Measurements from ENCODE around the gene ATP11A. TPM values are rescaled to one million over a fixed set of nuclear protein-coding genes. Genes with fewer than 3 reads are reported as not detected.

The ATP11A gene
- total RNA-seq, 4 donors from 2014 or later: 32.1 to 83.6 (median 46.2) TPM

GRCh38 chr13:112908342-112908741 lies 218.5 kb downstream of the ATP11A start:
- 48 to 58% methylated on average over 5 of the region's 5 CpGs for WGBS, 2 donors
- no peak overlapping the region for H3K27ac ChIP-seq

GRCh38 chr13:112910016-112910415 lies 220.2 kb downstream of the ATP11A start:
- Histone ChIP-seq H3K27ac (no peak overlapping the region), H3K36me3 (no peaks in the 10 kb centered on the region), H3K4me1 (peaks cover 7 to 11% of the 10 kb centered on the region in 2 donors), H3K9me3 (no peaks in the 10 kb centered on the region), H3K4me3 (replicated peaks in 1 of 3) (no peak overlapping the region), H3K27me3 (no peaks in the 10 kb centered on the region)
- WGBS, 2 donors: 75 to 82% methylated on average over 4 of the region's 4 CpGs
- intact Hi-C loops (cut with DNase I): no loop called here
- TF ChIP-seq CTCF (IDR thresholded peaks at IDR 0.05) (no peak), POLR2A (IDR thresholded peaks at IDR 0.05) (no peak)
- no peak for DNase-seq

More at GRCh38 chr13:112908342-112908741, 218.5 kb downstream of the ATP11A start:
- TF ChIP-seq CTCF (IDR thresholded peaks at IDR 0.05) (no peak), POLR2A (IDR thresholded peaks at IDR 0.05) (no peak)
- intact Hi-C loops (cut with DNase I): no loop called here
- H3K4me3 ChIP-seq (replicated peaks in 1 of 3): no peak overlapping the region
- no peaks in the 10 kb centered on the region for H3K36me3 ChIP-seq
- H3K4me1 ChIP-seq: peaks cover 21 to 24% of the 10 kb centered on the region in 2 donors
- DNase-seq: no peak
- H3K9me3 ChIP-seq: no peaks in the 10 kb centered on the region
- no peaks in the 10 kb centered on the region for H3K27me3 ChIP-seq

- intact Hi-C loops (cut with DNase I): no loop called here
- 77% methylated on average over 21 to 26 of the region's 27 CpGs for WGBS, 2 donors
- no peak for TF ChIP-seq CTCF (IDR thresholded peaks at IDR 0.05)
- TF ChIP-seq POLR2A (IDR thresholded peaks at IDR 0.05): no peak
- no peak overlapping the region for H3K27ac ChIP-seq
- H3K4me1 ChIP-seq: peaks cover 7 to 11% of the 10 kb centered on the region in 2 donors
- no peaks in the 10 kb centered on the region for H3K36me3 ChIP-seq
- H3K9me3 ChIP-seq: no peaks in the 10 kb centered on the region
- DNase-seq: no peak
- H3K27me3 ChIP-seq: no peaks in the 10 kb centered on the region
- no peak overlapping the region for H3K4me3 ChIP-seq (replicated peaks in 1 of 3)
These were observed 220.9 kb downstream of the ATP11A start for GRCh38 chr13:112910616-112911280.

GRCh38 chr13:112911285-112911701 lies 221.5 kb downstream of the ATP11A start:
- intact Hi-C loops (cut with DNase I): no loop called here
- no peak for TF ChIP-seq POLR2A (IDR thresholded peaks at IDR 0.05)
- TF ChIP-seq CTCF (IDR thresholded peaks at IDR 0.05): no peak
- H3K27ac ChIP-seq: no peak overlapping the region
- no peaks in the 10 kb centered on the region for H3K36me3 ChIP-seq
- no peaks in the 10 kb centered on the region for H3K27me3 ChIP-seq
- H3K4me1 ChIP-seq: peaks cover 7 to 11% of the 10 kb centered on the region in 2 donors
- H3K4me3 ChIP-seq (replicated peaks in 1 of 3): no peak overlapping the region
- H3K9me3 ChIP-seq: no peaks in the 10 kb centered on the region
- DNase-seq: no peak
- 94 to 98% methylated on average over 22 to 23 of the region's 24 CpGs for WGBS, 2 donors

- H3K27ac ChIP-seq: no peak overlapping the region
- WGBS, 2 donors: 91 to 93% methylated on average over 6 of the region's 6 CpGs
- no peaks in the 10 kb centered on the region for H3K9me3 ChIP-seq
- H3K36me3 ChIP-seq: no peaks in the 10 kb centered on the region
- no peaks in the 10 kb centered on the region for H3K27me3 ChIP-seq
- peaks cover 7 to 11% of the 10 kb centered on the region in 2 donors for H3K4me1 ChIP-seq
- DNase-seq: no peak
- TF ChIP-seq POLR2A (IDR thresholded peaks at IDR 0.05): no peak
- TF ChIP-seq CTCF (IDR thresholded peaks at IDR 0.05): no peak
- intact Hi-C loops (cut with DNase I): no loop called here
- no peak overlapping the region for H3K4me3 ChIP-seq (replicated peaks in 1 of 3)
These were observed 222.0 kb downstream of the ATP11A start for GRCh38 chr13:112911883-112912282.

Measured in thyroid gland (tissue), 4 donors.